Measurements from ENCODE around the gene PRKACA.

PRKACA gene

DNA sequence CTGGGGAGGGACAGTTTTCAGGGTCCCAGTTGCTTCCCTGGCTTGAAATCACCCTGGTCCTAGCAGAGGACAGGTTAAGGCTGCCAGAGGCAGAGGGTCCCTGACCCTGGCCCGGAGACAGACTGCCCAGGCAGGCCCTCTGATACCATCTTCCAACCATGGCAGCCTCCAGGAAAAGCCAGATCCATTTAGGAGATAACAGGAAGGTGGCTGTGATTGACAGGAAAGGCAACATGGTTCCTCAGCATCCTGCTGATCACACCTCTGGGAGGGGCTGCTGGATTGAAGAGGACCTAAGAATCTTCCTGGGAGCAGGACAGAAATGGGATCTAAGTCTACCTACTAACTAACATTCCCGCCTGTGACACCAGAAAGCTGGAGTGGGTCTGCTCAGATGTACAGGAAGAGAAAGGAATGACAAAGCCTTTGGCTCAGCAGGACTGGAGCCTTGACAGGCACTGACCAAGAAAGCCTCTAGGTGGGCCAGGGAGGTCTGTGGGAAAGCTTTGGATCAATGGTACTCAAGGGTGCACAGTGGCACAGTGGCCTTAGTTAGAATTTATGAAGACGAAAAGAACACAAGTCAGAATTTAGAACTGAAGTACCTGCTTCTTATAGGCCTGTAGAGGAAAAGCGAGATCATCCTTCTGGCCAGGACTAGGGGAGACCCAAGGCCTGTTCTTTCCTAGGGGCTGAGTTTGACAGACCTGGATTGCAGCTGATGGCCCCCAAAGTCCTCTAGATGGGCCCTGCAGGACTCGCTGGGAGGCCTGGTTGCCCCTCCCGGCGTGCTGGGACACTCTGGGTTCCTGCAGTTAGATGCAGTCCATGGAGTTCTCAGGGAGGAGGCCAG lies 2.3 kb upstream of the PRKACA start:
- peak overlapping the region in 20 of 21 experiments; percentile 61 to 98 (median 93) for H3K27ac ChIP-seq
- H3K4me3 ChIP-seq, result no peak overlapping the region

GRCh38 chr19:14119146-14119545 lies 1.6 kb upstream of the PRKACA start:
- Histone ChIP-seq H3K4me3 (peak overlapping the region in 6 of 7 experiments; percentile 39 to 95 (median 44)), H3K27ac (peak overlapping the region in 20 of 21 experiments; percentile 61 to 98 (median 93))

- Histone ChIP-seq H3K4me3 (peak overlapping the region; percentile 37 to 95 (median 43)), H3K27ac (peak overlapping the region; percentile 71 to 98 (median 93))
Observed at GRCh38 chr19:14118165-14119051, 846 bp upstream of the PRKACA start.

DNA sequence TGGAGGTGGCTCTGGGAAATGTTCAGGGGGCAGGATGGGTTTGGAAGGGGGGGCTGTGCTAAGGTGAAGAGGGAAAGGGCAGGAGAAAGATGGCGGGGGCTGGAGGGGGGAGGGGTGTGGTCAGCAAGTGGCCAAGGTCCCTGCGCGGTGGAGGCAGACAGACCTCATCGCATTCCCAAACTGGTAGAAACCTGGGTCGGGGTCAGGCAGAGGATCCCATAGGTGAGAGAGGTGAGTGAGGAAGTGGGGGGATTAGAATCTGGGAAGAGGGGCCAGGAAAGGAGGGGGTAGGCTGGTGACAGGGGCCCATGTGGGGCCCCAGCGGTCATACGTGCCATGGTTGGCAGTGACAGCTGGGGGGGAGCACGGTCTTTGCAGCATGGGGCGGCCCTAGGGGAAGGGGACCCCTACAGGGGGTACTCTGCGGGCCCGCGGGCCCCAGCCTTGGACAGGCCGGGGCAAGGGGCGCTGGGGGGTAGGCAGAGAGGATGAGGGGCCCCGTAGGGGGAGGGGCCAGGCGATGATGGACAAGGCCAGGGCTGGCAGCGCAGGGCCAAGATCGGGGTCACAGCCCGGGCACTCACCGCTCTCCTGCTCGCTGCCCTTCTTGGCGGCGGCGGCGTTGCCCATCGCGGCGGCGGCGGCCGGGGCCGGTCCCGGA lies 514 bp downstream of the PRKACA start:
- H3K27ac ChIP-seq, result peak overlapping the region in 18 of 21 experiments; percentile 39 to 89 (median 80)

DNA sequence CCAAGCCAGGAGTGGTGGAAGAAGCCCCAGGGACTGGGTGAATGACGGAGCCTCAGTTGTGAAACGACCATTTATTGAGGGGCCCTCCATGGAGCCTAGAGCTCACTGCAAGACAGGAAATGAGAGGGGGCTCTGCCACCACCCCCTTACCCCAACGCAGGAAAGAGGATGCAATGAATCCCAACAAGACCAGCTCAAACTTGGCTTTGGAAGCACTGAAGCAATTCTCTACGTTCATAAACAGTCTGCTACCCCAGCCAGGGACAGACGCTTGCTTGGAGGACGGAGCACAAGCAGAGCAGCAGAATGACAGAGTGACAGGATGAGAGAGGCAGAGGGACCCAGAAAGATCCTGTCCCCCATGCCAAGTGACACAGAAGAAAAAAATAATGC lies 1.0 kb downstream of the PRKACA start:
- peak overlapping the region; percentile 63 to 95 (median 85) for H3K4me3 ChIP-seq
- H3K27ac ChIP-seq, result peak overlapping the region in 13 of 21 experiments; percentile 65 to 89 (median 83)

More for the DNA sequence above, 514 bp downstream of the PRKACA start:
- peak overlapping the region; percentile 63 to 95 (median 85) for H3K4me3 ChIP-seq

DNA sequence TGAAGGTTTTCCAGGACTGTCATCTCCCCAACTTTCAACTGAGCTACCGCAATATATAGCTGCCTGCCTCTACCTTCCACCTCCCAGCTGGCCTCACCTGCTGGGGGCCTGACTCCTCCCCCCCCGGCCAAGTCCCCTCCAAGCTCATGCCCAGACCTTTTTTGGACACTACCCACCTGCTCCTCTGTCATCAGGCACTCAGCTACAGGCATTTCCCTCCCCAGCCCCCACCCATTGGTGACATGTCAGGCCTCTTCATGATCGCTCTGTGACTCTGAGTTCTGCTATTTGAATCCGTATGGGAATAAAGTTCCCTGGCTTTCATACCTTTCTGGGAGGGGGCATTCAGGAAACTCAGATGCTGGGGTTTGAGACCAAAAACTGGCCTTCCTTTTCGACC lies 1.8 kb downstream of the PRKACA start:
- Histone ChIP-seq H3K4me3 (no peak overlapping the region), H3K27ac (peak overlapping the region in 11 of 21 experiments; percentile 8 to 89 (median 77))

GRCh38 chr19:14114854-14115253 lies 2.7 kb downstream of the PRKACA start:
- H3K4me3 ChIP-seq, result no peak overlapping the region
- peak overlapping the region in 11 of 21 experiments; percentile 12 to 89 (median 61) for H3K27ac ChIP-seq

DNA sequence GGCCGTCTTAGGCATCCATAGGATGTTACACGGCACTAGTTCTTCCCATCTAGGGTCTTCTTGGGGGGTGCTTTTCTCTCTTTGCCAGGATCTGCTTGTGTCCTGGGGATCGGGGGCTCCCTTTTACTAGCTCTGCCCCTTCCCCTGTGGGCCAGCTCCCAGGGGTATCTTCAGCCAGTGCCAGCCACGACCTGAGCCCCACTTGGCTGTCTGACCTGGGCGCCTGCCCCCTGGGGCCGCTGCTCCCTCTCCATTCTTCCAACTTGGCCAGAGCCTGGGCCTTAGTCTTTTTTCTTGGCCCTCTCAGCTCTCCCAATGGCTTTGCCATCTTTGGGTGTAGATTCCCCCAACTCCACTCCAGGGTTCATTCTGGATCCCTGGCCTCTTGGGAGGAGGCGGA lies 3.1 kb downstream of the PRKACA start:
- no peak overlapping the region for H3K4me3 ChIP-seq
- peak overlapping the region in 11 of 21 experiments; percentile 21 to 82 (median 63) for H3K27ac ChIP-seq

GRCh38 chr19:14113762-14114414 lies 3.7 kb downstream of the PRKACA start:
- H3K27ac ChIP-seq, result peak overlapping the region in 20 of 21 experiments; percentile 17 to 82 (median 65)
- H3K4me3 ChIP-seq, result no peak overlapping the region

GRCh38 chr19:14112809-14113385 lies 4.7 kb downstream of the PRKACA start:
- Histone ChIP-seq H3K4me3 (no peak overlapping the region), H3K27ac (peak overlapping the region in 20 of 21 experiments; percentile 17 to 82 (median 64))

GRCh38 chr19:14112051-14112808 lies 5.3 kb downstream of the PRKACA start:
- H3K4me3 ChIP-seq, result no peak overlapping the region
- peak overlapping the region in 20 of 21 experiments; percentile 17 to 82 (median 64) for H3K27ac ChIP-seq

GRCh38 chr19:14111486-14111885 lies 6.1 kb downstream of the PRKACA start:
- Histone ChIP-seq H3K4me3 (no peak overlapping the region), H3K27ac (peak overlapping the region in 5 of 21 experiments; percentile 53 to 81 (median 69))

DNA sequence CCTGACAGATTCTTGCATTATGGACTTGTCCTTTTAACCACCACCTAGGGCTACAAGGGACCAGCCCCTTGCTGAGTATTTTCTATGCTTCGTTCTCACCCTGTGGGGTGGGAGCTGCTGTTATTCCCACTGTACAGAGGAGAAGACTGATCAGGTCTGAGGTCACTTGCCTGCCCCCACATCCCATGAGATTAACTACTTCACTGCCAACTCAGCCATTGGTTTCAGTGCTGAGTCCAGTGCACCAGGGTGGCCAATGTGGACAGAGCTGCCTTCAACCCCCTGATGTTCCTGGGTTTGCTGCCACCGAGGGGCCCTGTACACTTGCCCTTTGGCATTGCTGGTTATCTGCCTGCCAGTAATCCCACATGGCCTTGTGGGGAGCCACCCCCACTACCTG lies 6.9 kb downstream of the PRKACA start:
- H3K27ac ChIP-seq, result no peak overlapping the region
- no peak overlapping the region for H3K4me3 ChIP-seq

DNA sequence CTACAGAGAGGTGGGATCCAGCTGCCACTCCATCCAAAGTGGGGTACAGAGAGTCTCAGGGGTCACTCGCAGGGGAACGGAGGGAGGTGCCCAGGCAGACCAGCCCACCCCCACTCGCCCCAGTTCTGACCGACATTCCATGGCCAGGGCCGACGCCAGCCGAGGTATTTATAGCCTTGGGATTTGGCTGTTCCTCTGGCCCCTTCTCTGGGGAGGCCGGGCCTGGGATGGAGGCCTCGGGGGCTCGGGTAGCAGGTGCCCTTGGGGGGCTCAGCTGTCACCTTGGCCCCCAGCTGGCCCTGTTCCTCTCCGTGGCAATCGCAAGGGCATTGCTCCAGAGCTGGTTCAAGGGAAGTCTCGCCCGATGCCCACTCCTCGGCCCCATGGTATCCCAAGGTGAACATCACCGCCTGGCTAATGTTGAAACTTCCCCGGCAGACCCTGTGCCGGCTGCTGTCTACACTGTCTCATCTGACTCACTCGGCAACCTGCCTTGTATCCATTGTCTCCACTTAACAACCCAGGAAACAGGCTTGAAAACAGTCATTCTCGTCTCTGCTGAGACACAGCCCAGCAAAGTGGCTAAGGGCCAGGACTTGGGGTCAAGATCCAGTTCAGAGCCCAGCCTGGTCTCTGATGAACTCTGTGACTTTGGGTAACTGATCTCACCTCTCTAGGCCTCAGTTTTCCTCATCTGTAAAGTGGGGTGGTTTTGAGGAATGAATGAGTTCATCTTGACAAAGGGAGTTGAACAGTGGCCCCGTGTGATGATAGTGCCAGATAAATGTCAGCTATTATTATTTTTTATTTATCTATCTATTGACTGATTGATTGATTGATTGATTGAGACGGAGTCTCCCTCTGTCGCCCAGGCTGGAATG lies 9.7 kb downstream of the PRKACA start:
- Histone ChIP-seq H3K27ac (peak overlapping the region in 2 of 21 experiments; percentile 16 to 31), H3K4me3 (no peak overlapping the region)

DNA sequence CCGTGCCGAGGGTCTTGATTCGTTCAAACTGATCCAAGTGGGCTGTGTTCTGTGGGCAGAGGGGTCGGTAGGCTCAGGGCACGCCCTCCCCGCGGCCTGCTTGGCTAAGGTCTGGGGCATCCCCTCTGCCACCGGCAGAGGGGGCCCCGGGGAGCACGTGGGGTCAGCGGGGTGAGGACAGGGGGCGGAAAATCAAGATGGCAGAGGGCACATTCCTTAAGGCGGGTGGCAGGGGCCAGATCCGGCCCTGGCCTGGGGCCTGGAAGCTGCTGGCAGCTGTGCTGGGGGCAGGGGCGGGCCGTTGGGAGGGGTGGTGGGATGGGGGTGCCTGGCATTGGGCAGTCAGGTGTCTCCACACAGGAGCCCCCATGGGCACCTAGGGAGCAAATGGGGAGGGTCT lies 10.7 kb downstream of the PRKACA start:
- Histone ChIP-seq H3K27ac (no peak overlapping the region), H3K4me3 (no peak overlapping the region)

GRCh38 chr19:14105680-14106079 lies 11.9 kb downstream of the PRKACA start:
- H3K27ac ChIP-seq, result no peak overlapping the region
- no peak overlapping the region for H3K4me3 ChIP-seq

DNA sequence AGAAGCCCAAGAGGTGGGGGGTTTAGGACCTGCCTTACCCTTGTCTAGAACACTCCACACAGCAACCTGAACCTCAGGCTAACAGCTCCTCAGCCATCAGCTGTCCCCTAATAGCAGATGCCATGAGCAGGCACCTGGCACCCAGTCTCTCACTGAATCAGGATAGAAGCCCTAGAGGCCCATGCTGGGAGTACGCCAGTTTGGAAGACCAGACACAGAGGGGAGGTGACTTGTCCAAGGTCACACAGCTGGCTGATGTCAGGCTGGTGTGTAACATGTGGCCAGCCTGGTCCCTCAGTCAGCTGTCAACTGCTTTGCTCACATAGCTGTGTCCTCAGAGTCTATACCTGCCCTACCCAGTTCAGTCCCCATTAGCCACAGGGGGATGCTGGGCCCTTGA lies 14.3 kb downstream of the PRKACA start:
- Histone ChIP-seq H3K27ac (no peak overlapping the region), H3K4me3 (no peak overlapping the region)

All from skin epidermis (tissue), 12 donors.